ENCODE data around the gene MACO1. TPM values are rescaled to one million over a fixed set of nuclear protein-coding genes. Genes with fewer than 3 reads are reported as not detected.

Gene MACO1
- total RNA-seq, 8 experiments from 2014 or later, result 13.2 to 57.1 (median 41.8) TPM

- no peaks in the 10 kb centered on the region for H3K4me1 ChIP-seq (replicated peaks in 1 of 2)
- ATAC-seq (replicated peaks in 6 of 8), result no peak
- H3K4me3 ChIP-seq, result no peak overlapping the region
- no peak overlapping the region for H3K27ac ChIP-seq
- 0 to 61% (median 47%) methylated on average over 1 to 3 of the region's 3 CpGs; no CpG with 5 or more reads in 6 of the 10 experiments for WGBS, 10 experiments
- in situ Hi-C loops (cut with MboI; ENCODE audit: low pct_unique_long_range_greater_than_20kb in 2 of 9, low sequenced_read_pairs in 9 of 9, unreplicated experiment in 9 of 9), result no loop called here
Observed at GRCh38 chr1:25516686-25517085, 86.0 kb downstream of the MACO1 start.

DNA sequence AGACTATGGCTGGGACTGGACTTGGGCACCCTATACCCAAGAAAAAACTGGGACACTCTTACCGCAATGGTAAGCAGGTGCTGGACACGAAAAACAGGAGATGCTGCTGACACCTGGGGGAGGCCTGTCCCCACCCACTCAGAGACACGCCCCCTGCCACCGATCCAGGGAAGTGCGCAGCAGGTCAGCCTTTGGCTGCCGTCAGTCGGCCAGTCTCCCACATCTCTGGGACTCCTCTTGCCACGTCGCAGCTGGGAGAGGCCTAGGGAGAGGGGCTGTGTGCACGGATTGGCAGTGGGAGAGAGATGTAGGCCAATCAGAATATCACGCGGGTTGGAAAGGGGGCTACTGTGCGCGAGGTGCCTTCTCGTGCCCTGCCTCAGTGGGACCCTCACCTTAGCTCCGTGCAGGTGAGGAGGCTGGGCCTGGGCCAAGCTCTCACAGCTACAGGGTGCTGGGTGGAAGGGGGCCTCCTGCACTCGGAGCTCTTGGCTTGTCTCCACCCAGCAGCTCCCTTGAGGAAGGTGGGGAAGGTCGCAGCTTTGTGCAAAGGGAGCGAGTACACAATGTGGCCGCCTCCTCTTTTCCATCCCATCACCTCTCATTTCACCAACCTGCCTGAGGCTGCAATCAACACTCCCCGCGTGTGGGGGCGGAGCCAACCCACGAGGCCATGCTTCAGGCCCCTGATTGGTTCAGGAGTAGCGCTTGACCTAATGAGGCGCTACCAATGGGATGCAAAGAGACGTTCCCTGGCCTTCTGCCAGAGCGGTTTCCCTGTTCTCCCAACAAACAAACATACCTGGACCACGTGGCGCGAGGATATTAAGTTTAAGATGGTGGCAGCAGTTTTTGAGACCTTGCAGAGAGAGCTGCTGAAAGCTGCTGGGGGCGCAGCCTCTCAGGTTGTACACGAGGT is 87.0 kb downstream of the MACO1 start:
- in situ Hi-C loops (cut with MboI; ENCODE audit: low pct_unique_long_range_greater_than_20kb in 2 of 9, low sequenced_read_pairs in 9 of 9, unreplicated experiment in 9 of 9), result no loop called here
- 76 to 100% (median 83%) methylated on average over 1 to 25 of the region's 33 CpGs; no CpG with 5 or more reads in 3 of the 10 experiments for WGBS, 10 experiments
- H3K27ac ChIP-seq, result no peak overlapping the region
- no peak overlapping the region for H3K4me3 ChIP-seq
- ATAC-seq (replicated peaks in 6 of 8), result no peak
- H3K4me1 ChIP-seq (replicated peaks in 1 of 2), result peaks cover 7 to 10% of the 10 kb centered on the region in 2 donors

DNA sequence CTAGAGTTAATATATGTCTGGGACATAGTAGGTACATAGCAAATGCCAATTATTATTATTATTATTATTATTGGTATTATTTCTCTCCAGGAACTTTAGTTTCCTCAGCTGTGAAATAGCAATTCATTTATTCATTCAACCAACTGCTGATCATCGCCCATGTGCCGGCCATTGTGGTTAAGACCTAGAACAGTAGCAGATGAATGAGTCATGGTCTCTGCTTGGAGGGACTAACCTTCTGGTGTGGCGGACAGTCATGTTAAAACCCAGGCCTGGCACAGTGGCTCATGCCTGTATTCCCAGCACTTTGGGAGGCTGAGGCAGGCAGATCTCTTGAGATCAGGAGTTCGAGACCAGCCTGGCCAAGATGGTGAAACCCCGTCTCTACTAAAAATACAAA is 88.9 kb downstream of the MACO1 start:
- ATAC-seq (replicated peaks in 6 of 8), result peak in 2 of 8 experiments; percentile 76 to 86
- H3K4me1 ChIP-seq (replicated peaks in 1 of 2), result peaks cover 13 to 18% of the 10 kb centered on the region in 2 donors
- no peak overlapping the region for H3K27ac ChIP-seq
- no peak overlapping the region for H3K4me3 ChIP-seq
- 20 to 100% (median 82%) methylated on average over 1 to 5 of the region's 5 CpGs; no CpG with 5 or more reads in 1 of the 10 experiments for WGBS, 10 experiments
- in situ Hi-C loops (cut with MboI; ENCODE audit: low pct_unique_long_range_greater_than_20kb in 2 of 9, low sequenced_read_pairs in 9 of 9, unreplicated experiment in 9 of 9), result no loop called here

GRCh38 chr1:25520446-25521061 is 89.9 kb downstream of the MACO1 start:
- Histone ChIP-seq H3K4me1 (replicated peaks in 1 of 2) (peaks cover 13 to 18% of the 10 kb centered on the region in 2 donors), H3K4me3 (no peak overlapping the region), H3K27ac (no peak overlapping the region)
- ATAC-seq (replicated peaks in 6 of 8), result peak in 2 of 8 experiments; percentile 50 to 74
- in situ Hi-C loops (cut with MboI; ENCODE audit: low pct_unique_long_range_greater_than_20kb in 2 of 9, low sequenced_read_pairs in 9 of 9, unreplicated experiment in 9 of 9), result no loop called here
- WGBS, 10 experiments, result 0 to 33% (median 9%) methylated on average over 1 to 3 of the region's 4 CpGs; no CpG with 5 or more reads in 2 of the 10 experiments

DNA sequence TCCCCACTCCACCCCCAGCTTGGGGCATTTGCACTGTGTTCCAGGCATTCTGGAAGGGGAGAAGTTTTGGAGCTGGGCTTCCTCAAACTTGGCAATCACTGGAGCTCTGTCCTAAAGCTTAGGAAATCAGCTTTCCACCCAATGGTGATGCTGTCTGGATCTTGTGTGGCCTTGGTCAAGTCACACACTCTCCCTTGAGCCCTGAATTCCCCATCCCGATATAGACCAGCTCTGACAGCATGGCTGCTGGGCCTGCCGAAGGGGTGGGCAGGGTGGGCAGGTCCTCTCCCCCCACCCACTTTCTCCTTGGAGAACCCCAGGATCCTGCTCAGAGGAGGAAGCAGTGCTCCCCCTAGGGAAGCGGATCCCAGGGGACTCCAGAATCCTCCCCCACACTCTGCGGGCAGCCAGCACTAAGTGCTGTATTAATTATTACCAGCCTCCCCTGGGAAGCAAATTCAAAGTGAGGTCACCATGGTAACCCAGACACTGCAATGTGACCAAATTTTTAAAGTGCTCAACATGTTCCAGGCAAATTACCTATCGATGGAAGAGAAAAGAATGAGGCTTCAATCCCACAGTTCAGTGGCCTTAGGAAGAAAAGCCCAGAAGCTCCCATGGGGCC is 91.4 kb downstream of the MACO1 start:
- ATAC-seq (replicated peaks in 6 of 8), result peak in 5 of 8 experiments; percentile 18 to 62 (median 24)
- in situ Hi-C loops (cut with MboI; ENCODE audit: low pct_unique_long_range_greater_than_20kb in 2 of 9, low sequenced_read_pairs in 9 of 9, unreplicated experiment in 9 of 9), result no loop called here
- Histone ChIP-seq H3K27ac (peak overlapping the region in 1 of 2 donors; percentile 32), H3K4me1 (replicated peaks in 1 of 2) (peaks cover 13 to 18% of the 10 kb centered on the region in 2 donors), H3K4me3 (no peak overlapping the region)
- 0 to 80% (median 10%) methylated on average over 1 to 3 of the region's 5 CpGs; no CpG with 5 or more reads in 4 of the 10 experiments for WGBS, 10 experiments

GRCh38 chr1:25523542-25523941 is 92.8 kb downstream of the MACO1 start:
- ATAC-seq (replicated peaks in 6 of 8), result peak in 7 of 8 experiments; percentile 35 to 92 (median 83)
- H3K4me1 ChIP-seq (replicated peaks in 1 of 2), result peaks cover 13 to 18% of the 10 kb centered on the region in 2 donors
- WGBS, 10 experiments, result 20 to 77% (median 46%) methylated on average over 1 to 6 of the region's 10 CpGs; no CpG with 5 or more reads in 6 of the 10 experiments
- H3K27ac ChIP-seq, result peak overlapping the region in 1 of 2 donors; percentile 32
- in situ Hi-C loops (cut with MboI; ENCODE audit: low pct_unique_long_range_greater_than_20kb in 2 of 9, low sequenced_read_pairs in 9 of 9, unreplicated experiment in 9 of 9), result no loop called here
- H3K4me3 ChIP-seq, result no peak overlapping the region

DNA sequence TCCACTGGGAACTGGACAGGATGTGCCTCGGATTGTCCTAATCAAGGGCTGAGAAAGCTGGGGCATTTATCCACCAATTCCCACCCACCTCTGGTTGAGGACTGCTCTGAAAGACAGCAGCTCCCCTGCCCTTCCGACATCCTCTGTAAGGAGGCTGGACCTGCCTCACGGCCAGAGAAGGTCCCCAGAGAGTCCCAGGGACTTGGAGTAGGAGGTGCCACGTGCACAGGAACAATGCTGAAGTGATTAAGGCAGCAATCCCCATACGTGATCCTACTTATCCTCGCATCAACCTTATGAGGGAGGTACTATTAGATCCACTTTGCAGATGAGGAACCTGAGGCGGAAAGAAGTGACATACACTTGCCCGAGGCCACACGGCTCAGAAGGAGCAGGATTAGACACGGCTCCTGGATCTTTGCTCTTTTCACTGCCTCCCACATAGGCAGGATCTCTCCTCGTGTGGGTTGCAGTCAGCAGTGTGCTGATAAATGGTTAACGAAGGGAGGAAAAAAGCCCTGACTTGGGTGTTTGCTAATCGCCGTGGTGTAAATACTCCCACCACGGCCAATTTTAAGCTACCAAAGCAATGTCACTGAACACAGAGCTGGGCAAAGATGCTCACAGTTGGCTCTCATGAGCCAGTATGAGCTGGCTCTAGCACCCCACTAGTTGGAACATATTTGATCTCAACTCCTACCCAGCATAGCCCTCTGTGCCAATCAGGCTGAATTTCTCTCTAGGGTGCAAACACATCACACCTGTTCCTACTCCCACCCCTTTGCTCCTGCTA is 94.1 kb downstream of the MACO1 start:
- in situ Hi-C loops (cut with MboI; ENCODE audit: low pct_unique_long_range_greater_than_20kb in 2 of 9, low sequenced_read_pairs in 9 of 9, unreplicated experiment in 9 of 9), result no loop called here
- H3K4me1 ChIP-seq (replicated peaks in 1 of 2), result peaks cover 16 to 22% of the 10 kb centered on the region in 2 donors
- WGBS, 10 experiments, result 20 to 84% (median 53%) methylated on average over 1 to 13 of the region's 15 CpGs; no CpG with 5 or more reads in 1 of the 10 experiments
- no peak overlapping the region for H3K4me3 ChIP-seq
- H3K27ac ChIP-seq, result no peak overlapping the region
- ATAC-seq (replicated peaks in 6 of 8), result no peak

DNA sequence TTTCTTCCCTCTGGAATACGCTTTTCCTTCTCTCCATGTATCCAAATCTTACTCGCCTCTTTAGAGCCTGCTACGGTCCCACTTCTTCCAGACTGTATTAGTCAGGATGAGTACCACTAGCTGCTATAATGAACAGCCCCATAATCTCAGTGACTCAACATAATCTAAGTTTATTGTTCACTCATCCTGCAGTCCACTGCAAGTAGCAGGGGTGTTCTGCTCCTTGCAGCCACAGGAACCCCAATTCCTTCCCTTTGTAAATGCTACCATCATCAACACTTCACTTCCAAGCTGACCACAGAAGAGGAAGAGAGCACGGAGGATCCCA is 94.6 kb downstream of the MACO1 start:
- Histone ChIP-seq H3K27ac (no peak overlapping the region), H3K4me3 (no peak overlapping the region), H3K4me1 (replicated peaks in 1 of 2) (peaks cover 22% of the 10 kb centered on the region in 2 donors)
- in situ Hi-C loops (cut with MboI; ENCODE audit: low pct_unique_long_range_greater_than_20kb in 2 of 9, low sequenced_read_pairs in 9 of 9, unreplicated experiment in 9 of 9), result no loop called here
- 20 to 100% (median 79%) methylated on average over 1 to 4 of the region's 4 CpGs; no CpG with 5 or more reads in 2 of the 10 experiments for WGBS, 10 experiments
- no peak for ATAC-seq (replicated peaks in 6 of 8)

DNA sequence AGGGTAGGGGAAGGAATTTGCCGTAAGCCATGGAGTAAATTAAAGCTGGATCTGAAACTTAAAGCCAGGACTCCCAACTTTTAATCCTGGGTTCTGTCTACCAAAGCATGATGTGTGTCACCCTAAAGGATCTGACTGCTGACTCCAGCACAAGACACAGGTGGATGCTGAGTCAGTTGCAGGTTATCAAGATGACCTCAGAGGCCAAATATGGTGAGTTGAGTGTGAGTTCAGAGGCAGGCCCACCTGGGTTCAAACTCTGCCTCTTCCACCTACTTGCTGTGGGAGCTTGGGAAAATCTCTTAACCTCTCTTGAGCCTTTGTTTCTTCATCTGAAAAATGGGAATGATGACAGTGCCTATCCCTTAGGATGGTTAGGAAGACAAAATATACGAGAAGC is 96.1 kb downstream of the MACO1 start:
- H3K4me3 ChIP-seq, result no peak overlapping the region
- in situ Hi-C loops (cut with MboI; ENCODE audit: low pct_unique_long_range_greater_than_20kb in 2 of 9, low sequenced_read_pairs in 9 of 9, unreplicated experiment in 9 of 9), result no loop called here
- WGBS, 10 experiments, result 76 to 100% (median 100%) methylated on average over 1 to 2 of the region's 2 CpGs; no CpG with 5 or more reads in 3 of the 10 experiments
- no peak overlapping the region for H3K27ac ChIP-seq
- no peak for ATAC-seq (replicated peaks in 6 of 8)
- peaks cover 26% of the 10 kb centered on the region in 2 donors for H3K4me1 ChIP-seq (replicated peaks in 1 of 2)

- WGBS, 10 experiments, result 20 to 85% (median 63%) methylated on average over 2 to 12 of the region's 12 CpGs; no CpG with 5 or more reads in 1 of the 10 experiments
- no peak overlapping the region for H3K4me3 ChIP-seq
- ATAC-seq (replicated peaks in 6 of 8), result peak in 1 of 8 experiments; percentile 11
- in situ Hi-C loops (cut with MboI; ENCODE audit: low pct_unique_long_range_greater_than_20kb in 2 of 9, low sequenced_read_pairs in 9 of 9, unreplicated experiment in 9 of 9), result no loop called here
- no peak overlapping the region for H3K27ac ChIP-seq
- peaks cover 20 to 23% of the 10 kb centered on the region in 2 donors for H3K4me1 ChIP-seq (replicated peaks in 1 of 2)
Observed at GRCh38 chr1:25527226-25527846, 96.6 kb downstream of the MACO1 start.

GRCh38 chr1:25527946-25528595 is 97.4 kb downstream of the MACO1 start:
- ATAC-seq (replicated peaks in 6 of 8), result no peak
- Histone ChIP-seq H3K4me3 (no peak overlapping the region), H3K27ac (no peak overlapping the region), H3K4me1 (replicated peaks in 1 of 2) (peaks cover 13 to 18% of the 10 kb centered on the region in 2 donors)
- in situ Hi-C loops (cut with MboI; ENCODE audit: low pct_unique_long_range_greater_than_20kb in 2 of 9, low sequenced_read_pairs in 9 of 9, unreplicated experiment in 9 of 9), result no loop called here
- 40 to 91% (median 83%) methylated on average over 1 to 14 of the region's 21 CpGs; no CpG with 5 or more reads in 2 of the 10 experiments for WGBS, 10 experiments
